CD4-positive, alpha-beta T cell treated with Interleukin-4 for 4 hours (primary cell): Measurements from ENCODE around the gene TRMU.

Experiments
- DNase-seq: peaks from one replicate; pipeline ENCODE4 v3.0.0-alpha.2; 2020

The TRMU gene

GRCh38 chr22:46371623-46372226 lies 36.2 kb downstream of the TRMU start:
- DNase-seq, result no peak

- no peak for DNase-seq
Observed at GRCh38 chr22:46372686-46373085, 37.2 kb downstream of the TRMU start.

- peak; percentile 51 for DNase-seq
Observed at GRCh38 chr22:46373159-46373558, 37.6 kb downstream of the TRMU start.

DNA sequence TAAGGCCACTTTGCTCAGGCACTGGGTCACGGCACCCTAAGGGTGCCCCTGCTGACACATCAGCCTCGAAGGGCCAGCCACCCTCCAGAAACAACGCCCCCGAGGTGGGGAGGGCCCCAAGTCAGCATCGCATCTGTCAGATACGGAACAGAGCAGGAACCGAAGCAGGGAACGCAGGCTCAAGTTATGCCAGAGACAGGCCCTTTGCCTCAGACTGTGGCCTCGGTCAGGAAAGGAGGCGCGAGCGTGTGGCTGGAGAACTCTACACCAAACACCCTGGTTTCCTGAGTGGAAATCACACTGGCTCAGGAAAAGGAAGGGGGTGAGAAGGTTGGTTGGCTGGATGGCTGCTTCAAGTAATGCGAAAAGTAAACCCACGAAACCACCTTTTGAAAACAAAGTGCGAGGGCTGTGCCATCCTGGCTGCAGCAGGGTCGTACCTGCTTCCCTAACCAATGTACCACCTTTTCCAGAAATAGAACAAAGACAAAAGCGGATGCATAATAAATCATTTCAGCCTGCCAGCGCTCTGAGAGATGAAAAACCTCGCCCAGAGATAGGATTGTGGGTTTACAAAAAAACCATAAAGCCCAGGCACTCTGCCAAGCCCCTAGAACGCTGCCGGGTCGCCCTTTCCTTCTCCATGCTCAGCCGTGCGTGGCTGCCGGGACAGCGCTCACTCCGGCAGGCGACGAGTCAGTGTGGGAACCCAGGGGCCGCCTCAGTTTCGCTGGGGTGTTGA lies 38.6 kb downstream of the TRMU start:
- DNase-seq, result peak; percentile 31

- no peak for DNase-seq
Observed at GRCh38 chr22:46374663-46375474, 39.4 kb downstream of the TRMU start.

DNA sequence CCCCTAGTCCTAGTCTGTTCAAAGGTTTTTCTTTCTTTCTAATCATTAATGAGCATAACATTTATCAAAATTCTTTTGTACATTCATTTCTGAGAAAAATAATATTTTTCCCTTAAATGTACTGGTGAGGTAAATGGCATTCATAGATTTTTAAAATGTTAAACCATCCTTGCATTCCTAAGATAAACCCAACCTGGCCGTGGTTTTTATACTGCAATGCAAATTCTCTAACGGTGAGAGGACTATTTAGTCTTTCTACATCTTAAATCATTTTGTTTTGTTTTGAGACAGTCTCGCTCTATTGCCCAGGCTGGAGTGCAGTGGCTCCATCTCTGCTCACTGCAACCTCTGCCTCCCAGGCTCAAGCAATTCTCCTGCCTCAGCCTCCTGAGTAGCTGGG lies 40.6 kb downstream of the TRMU start:
- no peak for DNase-seq

DNA sequence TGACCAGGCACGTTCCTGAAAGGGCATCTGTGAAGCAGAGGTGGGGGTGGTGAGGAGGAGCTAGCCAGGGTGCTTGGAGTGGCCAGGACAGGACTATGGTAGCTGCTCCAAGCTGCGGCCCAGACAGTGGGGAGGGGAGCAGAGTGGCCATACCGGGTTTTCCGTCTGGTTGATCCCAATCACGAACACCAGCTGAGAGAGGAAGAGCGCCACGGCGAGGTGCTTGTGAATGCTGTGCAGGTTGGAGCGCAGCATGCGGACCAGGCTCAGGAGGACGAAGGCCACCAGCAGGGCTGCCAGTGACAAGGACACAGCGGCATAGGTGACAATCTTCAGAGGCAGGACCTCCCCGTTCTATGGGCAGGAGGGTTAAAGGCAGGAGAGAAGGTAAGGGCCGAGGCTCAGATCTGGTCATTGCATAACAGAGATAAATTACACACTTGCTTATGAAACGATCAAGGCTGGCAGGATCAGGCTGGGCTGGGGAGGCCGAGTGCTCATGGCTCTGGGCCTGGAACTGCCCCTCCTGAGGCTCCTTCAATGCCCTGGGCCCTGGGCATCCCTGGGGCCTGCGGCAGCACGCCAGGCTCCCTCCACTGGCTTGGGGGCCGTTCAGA lies 41.5 kb downstream of the TRMU start:
- no peak for DNase-seq

GRCh38 chr22:46377525-46378425 lies 42.3 kb downstream of the TRMU start:
- DNase-seq, result no peak

DNA sequence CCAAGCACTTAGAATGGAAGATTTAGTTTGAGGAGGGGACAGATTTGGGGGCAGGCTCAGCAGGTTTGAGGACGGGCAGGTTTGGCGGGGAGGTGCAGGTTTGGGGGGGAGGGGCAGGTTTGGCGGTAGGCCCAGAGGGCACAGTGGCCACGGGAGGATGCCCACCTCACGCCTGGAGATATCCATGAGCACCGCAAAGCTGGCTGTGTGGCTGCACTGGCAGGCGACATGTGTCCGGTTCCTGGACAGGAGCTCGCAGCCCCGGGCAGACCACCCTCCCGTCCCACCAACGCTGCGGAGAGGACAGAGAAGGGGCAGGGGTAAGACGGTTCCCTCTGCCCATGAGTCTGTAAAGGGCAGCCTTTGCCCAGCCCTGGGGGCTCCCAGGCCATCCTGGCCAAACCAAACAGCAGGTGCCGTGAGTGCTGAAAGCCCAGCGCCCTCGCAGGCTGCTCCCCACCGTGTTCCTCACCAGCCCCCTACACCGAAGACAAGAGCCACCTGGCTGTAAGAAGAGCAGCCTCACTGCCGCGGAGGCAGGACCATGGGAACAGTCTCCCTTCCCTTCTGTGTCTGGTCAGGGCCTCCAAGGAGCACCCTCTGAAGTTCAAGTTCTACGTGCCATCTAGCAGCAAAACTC lies 43.0 kb downstream of the TRMU start:
- no peak for DNase-seq

- DNase-seq, result no peak
Observed at GRCh38 chr22:46379066-46379930, 43.8 kb downstream of the TRMU start.

- no peak for DNase-seq
Observed at GRCh38 chr22:46380069-46380468, 44.6 kb downstream of the TRMU start.

DNA sequence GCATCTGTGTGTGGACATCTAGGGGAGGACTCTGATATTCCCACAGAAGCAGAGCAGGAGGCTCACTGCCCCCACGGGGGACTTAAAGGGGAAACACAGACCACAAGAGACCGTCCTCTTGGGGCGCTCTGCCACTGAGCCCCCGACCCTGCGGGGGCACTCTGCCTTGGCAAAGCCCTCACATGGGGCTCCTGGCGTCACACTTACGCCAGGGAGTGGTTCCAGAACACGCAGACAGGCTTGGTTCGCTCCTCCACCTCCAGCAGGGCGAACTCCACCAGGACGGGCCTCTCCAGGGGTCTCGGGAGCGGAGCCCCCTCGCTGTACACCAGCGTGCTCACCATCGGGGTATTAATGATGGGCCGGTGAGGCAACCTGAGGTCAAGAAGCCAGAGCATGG lies 45.1 kb downstream of the TRMU start:
- no peak for DNase-seq

GRCh38 chr22:46381142-46381541 lies 45.6 kb downstream of the TRMU start:
- no peak for DNase-seq

- no peak for DNase-seq
Observed at GRCh38 chr22:46381731-46382130, 46.2 kb downstream of the TRMU start.

- no peak for DNase-seq
Observed at GRCh38 chr22:46382524-46382923, 47.0 kb downstream of the TRMU start.

DNA sequence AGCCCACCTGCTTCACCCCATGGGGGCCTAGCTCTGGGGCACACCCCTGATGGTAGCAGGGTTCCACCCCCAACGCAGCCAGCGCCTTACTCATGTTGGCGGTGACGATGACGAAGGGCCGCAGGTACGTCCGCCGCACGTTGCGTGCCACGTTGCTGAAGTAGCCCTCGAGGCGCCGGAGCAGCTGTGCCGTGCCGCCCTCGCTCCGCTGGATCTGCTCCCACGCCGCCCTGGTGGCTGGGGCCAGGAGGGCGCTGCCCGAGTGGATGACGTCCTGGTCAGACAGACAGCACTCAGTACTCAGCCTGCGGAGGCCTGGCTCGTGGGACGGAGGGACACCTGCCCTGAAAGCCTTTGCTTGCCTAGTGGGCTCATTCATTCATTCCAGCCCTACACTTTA lies 50.8 kb downstream of the TRMU start:
- DNase-seq, result no peak

DNA sequence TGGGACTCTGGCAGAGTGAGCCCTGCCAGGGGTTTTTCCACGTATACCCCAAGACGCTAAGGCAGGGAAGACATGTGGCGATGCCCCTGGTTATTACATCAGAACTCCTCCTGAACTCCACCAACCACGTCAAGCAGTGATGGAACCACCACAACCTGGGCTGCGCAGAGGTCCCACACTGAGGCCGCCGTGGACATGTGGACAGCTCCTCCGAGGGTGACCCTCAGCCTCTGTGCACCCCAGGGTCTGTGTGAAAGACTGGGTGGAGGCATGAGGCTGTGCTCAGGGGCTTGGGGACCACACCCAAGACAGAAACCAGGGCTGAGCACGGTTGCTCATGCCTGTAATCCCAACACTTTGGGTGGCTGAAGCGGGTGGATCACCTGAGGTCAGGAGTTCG lies 52.2 kb downstream of the TRMU start:
- DNase-seq, result no peak

- no peak for DNase-seq
Observed at GRCh38 chr22:46388647-46389046, 53.1 kb downstream of the TRMU start.

GRCh38 chr22:46389081-46389480 lies 53.6 kb downstream of the TRMU start:
- DNase-seq, result no peak

DNA sequence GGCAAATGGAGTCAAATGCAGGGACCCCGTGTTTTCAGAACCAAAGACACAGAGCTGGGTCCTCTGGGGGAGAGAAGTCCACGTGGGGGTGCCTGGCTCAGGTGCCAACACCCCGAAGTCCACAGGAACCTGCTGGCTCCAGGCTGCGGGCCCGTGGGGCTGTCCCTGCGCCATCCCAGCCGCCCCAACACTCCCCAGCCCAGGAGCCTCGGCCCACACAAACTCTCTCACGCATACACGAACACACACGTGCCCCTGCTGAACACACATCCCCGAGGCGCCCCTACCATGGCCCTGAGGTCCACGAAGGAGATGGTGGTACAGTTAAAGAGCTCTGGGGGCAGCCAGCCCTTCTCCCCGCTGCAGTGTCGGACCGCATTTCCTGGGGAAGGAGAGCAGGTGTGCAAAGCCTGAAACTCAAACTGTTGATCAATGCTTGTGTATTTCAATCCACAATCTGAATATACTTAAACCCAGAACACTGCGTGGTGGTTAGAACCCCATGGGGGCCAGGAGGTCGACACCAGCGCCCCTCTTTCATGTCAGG lies 54.7 kb downstream of the TRMU start:
- no peak for DNase-seq
